HG03565 (cell line): ENCODE data around the gene TMEM131.
"Not testable (repeated sequence)": the region's sequence is repeated elsewhere in the genome, so short reads cannot be mapped to it uniquely, and the experiment has no call there.

Source experiments
- ATAC-seq: cut with Tn5 transposase; IDR thresholded peaks from one replicate; pipeline ENCODE4 v1.9.1; 2021; ENCODE audit warnings: mild to moderate bottlenecking, moderate library complexity; ENCODE audit not compliant: unreplicated experiment

The TMEM131 gene

GRCh38 chr2:97918818-97919217, 76.9 kb downstream of the TMEM131 start:
- no peak for ATAC-seq

GRCh38 chr2:97917668-97918067, 78.1 kb downstream of the TMEM131 start:
- ATAC-seq, result not testable (repeated sequence)

- no peak for ATAC-seq
Measured at GRCh38 chr2:97914691-97915213, 81.0 kb downstream of the TMEM131 start.

- no peak for ATAC-seq
Measured at GRCh38 chr2:97913846-97914245, 81.9 kb downstream of the TMEM131 start.

GRCh38 chr2:97911922-97912575, 83.7 kb downstream of the TMEM131 start:
- ATAC-seq, result no peak

GRCh38 chr2:97911206-97911921, 84.4 kb downstream of the TMEM131 start:
- peak; percentile 62 for ATAC-seq

GRCh38 chr2:97910403-97911205, 85.1 kb downstream of the TMEM131 start:
- ATAC-seq, result no peak

- no peak for ATAC-seq
Measured at GRCh38 chr2:97908208-97908676, 87.5 kb downstream of the TMEM131 start.

- ATAC-seq, result no peak
Measured at GRCh38 chr2:97907369-97908100, 88.2 kb downstream of the TMEM131 start.

GRCh38 chr2:97906307-97906706, 89.4 kb downstream of the TMEM131 start:
- ATAC-seq, result no peak

GRCh38 chr2:97905294-97905693, 90.5 kb downstream of the TMEM131 start:
- ATAC-seq, result no peak

GRCh38 chr2:97901862-97902261, 93.9 kb downstream of the TMEM131 start:
- no peak for ATAC-seq

GRCh38 chr2:97900806-97901205, 94.9 kb downstream of the TMEM131 start:
- no peak for ATAC-seq

GRCh38 chr2:97893042-97893441, 102.7 kb downstream of the TMEM131 start:
- not testable (repeated sequence) for ATAC-seq

- no peak for ATAC-seq
Measured at GRCh38 chr2:97891611-97892010, 104.1 kb downstream of the TMEM131 start.

- no peak for ATAC-seq
Measured at GRCh38 chr2:97889156-97889555, 106.6 kb downstream of the TMEM131 start.

- ATAC-seq, result no peak
Measured at GRCh38 chr2:97885841-97886240, 109.9 kb downstream of the TMEM131 start.

GRCh38 chr2:97880334-97880733, 115.4 kb downstream of the TMEM131 start:
- ATAC-seq, result no peak

- no peak for ATAC-seq
Measured at GRCh38 chr2:97878865-97879264, 116.9 kb downstream of the TMEM131 start.

- not testable (repeated sequence) for ATAC-seq
Measured at GRCh38 chr2:97878317-97878716, 117.4 kb downstream of the TMEM131 start.
